HL-60 (cell line): ENCODE measurements around the gene RAB42.

Source experiments
- DNase-seq, 2 experiments: peaks; one replicate each; pipeline ENCODE4 v3.0.0-alpha.2; 2010 to 2020; ENCODE audit warnings: low read depth in 1 of 2, low spot score in 1 of 2
- H3K27ac ChIP-seq: fragments of 250-450 bp; sonication (Bioruptor Pico); replicated peaks from 2 replicates; pipeline ENCODE4 v1.5.1; 2020; ENCODE audit warnings: mild to moderate bottlenecking, moderate library complexity
- H3K27me3 ChIP-seq: fragments of 250-450 bp; sonication (Bioruptor Pico); 2 replicates; pipeline ENCODE4 v1.5.1; 2021; ENCODE audit warnings: mild to moderate bottlenecking, moderate library complexity; ENCODE audit not compliant: insufficient read depth, poor library complexity, severe bottlenecking
- H3K4me3 ChIP-seq: replicated peaks from 2 replicates; pipeline ENCODE4 v1.5.1; 2011; ENCODE audit warnings: mild to moderate bottlenecking, control low read depth, low read length; ENCODE audit not compliant: insufficient read depth
- GABPA ChIP-seq: IDR thresholded peaks from 2 replicates; pipeline ENCODE4 v1.6.1; 2012; ENCODE audit warnings: low read depth
- POLR2AphosphoS5 ChIP-seq: IDR thresholded peaks from 2 replicates; pipeline ENCODE4 v1.6.1; 2012; ENCODE audit warnings: low read depth
- REST ChIP-seq: IDR thresholded peaks from 2 replicates; pipeline ENCODE4 v1.6.1; 2012; ENCODE audit warnings: low read depth; ENCODE audit not compliant: insufficient replicate concordance
- SPI1 ChIP-seq: IDR thresholded peaks from 2 replicates; pipeline ENCODE4 v1.6.1; 2012; ENCODE audit warnings: low read depth, mild to moderate bottlenecking, borderline replicate concordance
- TF ChIP-seq, protein P1 (sequence below): IDR thresholded peaks from one replicate; pipeline ENCODE4 v1.5.1; 2011; ENCODE audit warnings: low read length, control low read depth, inconsistent platforms; ENCODE audit not compliant: insufficient read depth

Gene RAB42

DNA sequence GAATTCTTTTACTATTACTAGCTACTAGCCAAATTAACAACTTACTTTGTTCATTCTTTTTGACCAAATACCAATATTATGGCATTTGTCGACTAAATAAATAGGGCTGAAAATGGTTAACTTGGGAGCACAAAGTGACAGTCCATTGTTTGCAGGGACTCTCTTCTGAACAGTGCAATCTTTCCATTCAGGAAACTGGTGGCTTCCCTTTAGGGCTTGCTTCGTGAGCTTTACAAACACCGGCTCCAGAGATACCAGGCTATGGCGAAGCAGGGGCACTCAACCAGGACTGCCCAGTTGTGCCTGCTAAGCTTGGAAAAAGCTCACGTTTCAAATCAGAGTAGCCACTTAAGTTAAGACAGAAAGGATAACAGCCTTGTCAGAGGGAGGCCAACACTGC, 12.3 kb downstream of the RAB42 start:
- TF ChIP-seq POLR2AphosphoS5 (no peak), GABPA (no peak), REST (no peak), SPI1 (no peak)
- TF ChIP-seq, protein P1, sequence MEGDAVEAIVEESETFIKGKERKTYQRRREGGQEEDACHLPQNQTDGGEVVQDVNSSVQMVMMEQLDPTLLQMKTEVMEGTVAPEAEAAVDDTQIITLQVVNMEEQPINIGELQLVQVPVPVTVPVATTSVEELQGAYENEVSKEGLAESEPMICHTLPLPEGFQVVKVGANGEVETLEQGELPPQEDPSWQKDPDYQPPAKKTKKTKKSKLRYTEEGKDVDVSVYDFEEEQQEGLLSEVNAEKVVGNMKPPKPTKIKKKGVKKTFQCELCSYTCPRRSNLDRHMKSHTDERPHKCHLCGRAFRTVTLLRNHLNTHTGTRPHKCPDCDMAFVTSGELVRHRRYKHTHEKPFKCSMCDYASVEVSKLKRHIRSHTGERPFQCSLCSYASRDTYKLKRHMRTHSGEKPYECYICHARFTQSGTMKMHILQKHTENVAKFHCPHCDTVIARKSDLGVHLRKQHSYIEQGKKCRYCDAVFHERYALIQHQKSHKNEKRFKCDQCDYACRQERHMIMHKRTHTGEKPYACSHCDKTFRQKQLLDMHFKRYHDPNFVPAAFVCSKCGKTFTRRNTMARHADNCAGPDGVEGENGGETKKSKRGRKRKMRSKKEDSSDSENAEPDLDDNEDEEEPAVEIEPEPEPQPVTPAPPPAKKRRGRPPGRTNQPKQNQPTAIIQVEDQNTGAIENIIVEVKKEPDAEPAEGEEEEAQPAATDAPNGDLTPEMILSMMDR: no peak
- H3K4me3 ChIP-seq: no peak overlapping the region
- no peak for DNase-seq
- no peak overlapping the region for H3K27ac ChIP-seq
- no peaks in the 10 kb centered on the region for H3K27me3 ChIP-seq

GRCh38 chr1:28604962-28605361, 12.9 kb downstream of the RAB42 start:
- no peak for DNase-seq
- no peak for TF ChIP-seq GABPA
- no peak for TF ChIP-seq SPI1
- TF ChIP-seq, protein P1: no peak
- no peak for TF ChIP-seq POLR2AphosphoS5
- no peak for TF ChIP-seq REST
- no peak overlapping the region for H3K4me3 ChIP-seq
- no peak overlapping the region for H3K27ac ChIP-seq
- no peaks in the 10 kb centered on the region for H3K27me3 ChIP-seq

GRCh38 chr1:28606771-28607170, 14.7 kb downstream of the RAB42 start:
- no peak overlapping the region for H3K27ac ChIP-seq
- H3K4me3 ChIP-seq: no peak overlapping the region
- no peaks in the 10 kb centered on the region for H3K27me3 ChIP-seq
- no peak for DNase-seq
- no peak for TF ChIP-seq REST
- no peak for TF ChIP-seq SPI1
- TF ChIP-seq POLR2AphosphoS5: no peak
- TF ChIP-seq, protein P1: no peak
- TF ChIP-seq GABPA: no peak
